ENCODE data around the gene ADAM33. TPM values are rescaled to one million over a fixed set of nuclear protein-coding genes. Genes with fewer than 3 reads are reported as not detected.

The ADAM33 gene, protein sequence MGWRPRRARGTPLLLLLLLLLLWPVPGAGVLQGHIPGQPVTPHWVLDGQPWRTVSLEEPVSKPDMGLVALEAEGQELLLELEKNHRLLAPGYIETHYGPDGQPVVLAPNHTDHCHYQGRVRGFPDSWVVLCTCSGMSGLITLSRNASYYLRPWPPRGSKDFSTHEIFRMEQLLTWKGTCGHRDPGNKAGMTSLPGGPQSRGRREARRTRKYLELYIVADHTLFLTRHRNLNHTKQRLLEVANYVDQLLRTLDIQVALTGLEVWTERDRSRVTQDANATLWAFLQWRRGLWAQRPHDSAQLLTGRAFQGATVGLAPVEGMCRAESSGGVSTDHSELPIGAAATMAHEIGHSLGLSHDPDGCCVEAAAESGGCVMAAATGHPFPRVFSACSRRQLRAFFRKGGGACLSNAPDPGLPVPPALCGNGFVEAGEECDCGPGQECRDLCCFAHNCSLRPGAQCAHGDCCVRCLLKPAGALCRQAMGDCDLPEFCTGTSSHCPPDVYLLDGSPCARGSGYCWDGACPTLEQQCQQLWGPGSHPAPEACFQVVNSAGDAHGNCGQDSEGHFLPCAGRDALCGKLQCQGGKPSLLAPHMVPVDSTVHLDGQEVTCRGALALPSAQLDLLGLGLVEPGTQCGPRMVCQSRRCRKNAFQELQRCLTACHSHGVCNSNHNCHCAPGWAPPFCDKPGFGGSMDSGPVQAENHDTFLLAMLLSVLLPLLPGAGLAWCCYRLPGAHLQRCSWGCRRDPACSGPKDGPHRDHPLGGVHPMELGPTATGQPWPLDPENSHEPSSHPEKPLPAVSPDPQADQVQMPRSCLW
- 4.9 and 7.3 TPM in 2 replicates for total RNA-seq (2014; rRNA removed; shearing (Covaris generic); ENCODE audit: low replicate concordance)

GRCh38 chr20:3681931-3682781, at the start of gene ADAM33:
TSS of gene ADAM33 (minus strand) at chr20:3682010. CDS start at chr20:3682004, 6 bp downstream.
- Histone ChIP-seq H3K36me3 (no peaks in the 10 kb centered on the region), H3K9me3 (no peaks in the 10 kb centered on the region), H3K4me3 (peak within 1 kb of the TSS; percentile 55), H3K27me3 (no peaks in the 10 kb centered on the region)
- peak; percentile 58 for DNase-seq

- H3K27me3 ChIP-seq: no peaks in the 10 kb centered on the region
Observed at GRCh38 chr20:3730803-3731672, 49.2 kb upstream of the ADAM33 start.

DNA sequence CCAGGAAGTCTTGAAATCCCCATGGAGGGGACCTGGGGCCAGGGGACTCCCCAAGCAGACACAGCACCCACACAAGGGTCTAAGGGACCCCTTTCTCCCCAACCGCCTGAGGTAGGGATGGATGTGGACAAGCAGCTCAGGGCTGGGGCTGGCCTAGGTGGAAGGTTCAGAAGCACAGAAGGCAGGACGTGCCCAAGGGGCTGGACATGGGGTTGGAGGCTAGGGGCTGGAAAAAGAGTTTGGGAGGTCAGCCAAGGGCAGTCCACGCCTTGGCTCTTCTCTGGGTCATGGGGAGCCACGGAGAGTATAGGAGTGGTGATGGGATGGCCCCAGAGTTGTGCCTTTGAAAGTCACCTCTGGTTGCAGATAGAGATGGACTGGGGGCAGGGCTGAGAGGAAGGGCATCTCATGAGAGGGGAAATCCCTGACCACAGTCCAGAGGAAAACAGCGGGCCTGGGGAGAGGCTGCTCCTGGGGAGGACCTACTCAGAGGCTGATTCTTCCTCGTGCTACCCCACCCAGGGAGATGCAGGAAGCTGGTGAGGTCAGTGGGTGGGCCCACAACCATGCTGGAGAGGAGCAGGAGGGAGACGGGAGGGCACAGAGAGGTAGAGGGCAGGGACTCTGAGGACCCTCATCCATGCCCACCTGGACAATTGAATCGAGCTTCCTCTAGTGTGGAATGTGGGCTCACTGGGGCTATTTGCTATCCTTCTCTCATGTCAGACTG, 48.2 kb upstream of the ADAM33 start:
- Histone ChIP-seq H3K9me3 (no peaks in the 10 kb centered on the region), H3K27me3 (no peaks in the 10 kb centered on the region), H3K36me3 (no peaks in the 10 kb centered on the region), H3K4me3 (no peak overlapping the region)
- DNase-seq: no peak

More at GRCh38 chr20:3730803-3731672, 49.2 kb upstream of the ADAM33 start:
- Histone ChIP-seq H3K36me3 (no peaks in the 10 kb centered on the region), H3K4me3 (no peak overlapping the region), H3K9me3 (no peaks in the 10 kb centered on the region)
- no peak for DNase-seq

GRCh38 chr20:3729378-3729777, 47.6 kb upstream of the ADAM33 start:
- Histone ChIP-seq H3K36me3 (no peaks in the 10 kb centered on the region), H3K27me3 (no peaks in the 10 kb centered on the region), H3K9me3 (no peaks in the 10 kb centered on the region), H3K4me3 (no peak overlapping the region)
- no peak for DNase-seq

DNA sequence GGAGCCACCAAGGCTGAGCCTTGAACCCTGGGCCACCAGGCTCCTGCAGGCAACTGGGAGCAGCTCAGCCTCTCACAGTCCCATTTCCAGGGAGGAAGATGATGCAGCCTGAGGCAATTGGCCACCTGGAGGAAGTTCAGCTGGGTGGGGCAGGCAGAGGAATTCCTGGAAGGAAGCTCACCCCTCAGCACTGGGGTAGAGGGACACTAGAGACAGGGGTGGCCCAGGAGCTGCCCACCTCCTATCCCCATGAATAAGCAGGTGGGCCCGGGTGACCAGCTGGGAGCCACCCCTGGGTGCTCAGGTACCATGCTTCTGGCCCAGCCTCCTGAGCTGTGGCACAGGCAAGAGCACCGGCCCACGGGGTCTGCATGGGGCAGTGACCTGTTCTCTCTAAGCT, 47.1 kb upstream of the ADAM33 start:
- DNase-seq: no peak
- H3K27me3 ChIP-seq: no peaks in the 10 kb centered on the region
- no peaks in the 10 kb centered on the region for H3K36me3 ChIP-seq
- no peak overlapping the region for H3K4me3 ChIP-seq
- H3K9me3 ChIP-seq: no peaks in the 10 kb centered on the region

DNA sequence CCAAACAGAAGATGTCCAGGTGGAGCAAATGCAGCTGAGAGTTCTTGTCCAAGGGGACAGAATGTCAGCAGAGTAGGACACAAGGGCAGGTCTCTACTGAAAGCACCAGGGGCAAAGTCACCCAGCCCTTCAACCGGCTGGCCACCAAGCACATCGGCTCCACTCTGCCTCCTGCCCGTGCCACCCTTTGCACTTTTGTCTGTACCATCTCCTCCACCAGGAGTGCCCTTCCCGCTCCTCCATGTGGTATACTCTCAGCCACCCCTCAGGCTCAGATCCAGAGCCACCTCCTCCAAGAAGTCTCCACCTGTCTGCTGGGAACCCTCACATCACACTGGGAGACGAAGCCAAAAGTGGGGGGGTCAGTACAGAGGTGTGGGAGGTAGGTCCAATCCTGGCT, 46.5 kb upstream of the ADAM33 start:
- no peaks in the 10 kb centered on the region for H3K27me3 ChIP-seq
- no peaks in the 10 kb centered on the region for H3K9me3 ChIP-seq
- H3K4me3 ChIP-seq: no peak overlapping the region
- no peaks in the 10 kb centered on the region for H3K36me3 ChIP-seq
- DNase-seq: no peak

- no peaks in the 10 kb centered on the region for H3K27me3 ChIP-seq
- no peaks in the 10 kb centered on the region for H3K36me3 ChIP-seq
- H3K4me3 ChIP-seq: peak overlapping the region; percentile 17; the same call in 1 of the 2 replicates
- peak; percentile 58 for DNase-seq
- no peaks in the 10 kb centered on the region for H3K9me3 ChIP-seq
Observed at GRCh38 chr20:3727401-3728021, 45.7 kb upstream of the ADAM33 start.

DNA sequence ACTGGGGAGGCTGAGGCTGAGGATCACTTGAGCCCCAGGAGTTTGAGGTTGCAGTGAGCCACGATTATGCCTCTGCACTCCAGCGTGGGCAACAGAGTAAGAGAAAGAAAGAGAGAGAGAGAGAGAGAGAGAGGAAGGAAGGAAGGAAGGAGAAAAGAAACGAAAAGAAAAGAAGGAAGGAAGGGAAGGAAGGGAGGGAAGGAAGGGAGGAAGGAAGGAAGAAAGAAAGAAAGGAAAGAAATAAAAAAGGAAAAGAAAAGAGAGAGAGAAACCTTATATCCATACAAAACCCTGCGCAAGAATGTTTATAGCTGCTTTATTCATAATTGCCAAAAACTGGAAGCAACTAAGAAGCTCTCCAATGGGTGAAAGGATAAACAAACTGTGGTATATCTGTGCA, 42.5 kb upstream of the ADAM33 start:
- no peaks in the 10 kb centered on the region for H3K36me3 ChIP-seq
- H3K4me3 ChIP-seq: no peak overlapping the region
- no peak for DNase-seq
- H3K9me3 ChIP-seq: no peaks in the 10 kb centered on the region
- H3K27me3 ChIP-seq: no peaks in the 10 kb centered on the region

DNA sequence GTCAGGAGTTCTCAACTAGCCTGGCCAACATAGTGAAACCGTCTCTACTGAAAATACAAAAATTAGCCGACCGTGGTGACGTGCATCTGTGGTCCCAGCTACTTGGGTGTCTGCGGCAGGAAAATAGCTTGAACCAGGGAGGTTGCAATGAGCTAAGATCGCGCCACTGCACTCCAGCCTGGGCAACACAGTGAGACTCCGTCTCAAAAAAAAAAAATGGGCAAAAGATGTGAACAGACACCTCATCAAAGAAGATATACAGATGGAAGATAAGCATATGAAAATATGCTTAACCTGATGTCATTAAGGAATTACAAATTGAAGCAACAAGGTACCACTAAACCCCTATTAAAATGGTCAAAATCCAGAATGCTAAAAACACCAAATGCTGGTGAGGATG, 41.5 kb upstream of the ADAM33 start:
- no peak for DNase-seq
- Histone ChIP-seq H3K36me3 (no peaks in the 10 kb centered on the region), H3K4me3 (no peak overlapping the region), H3K9me3 (no peaks in the 10 kb centered on the region), H3K27me3 (no peaks in the 10 kb centered on the region)

DNA sequence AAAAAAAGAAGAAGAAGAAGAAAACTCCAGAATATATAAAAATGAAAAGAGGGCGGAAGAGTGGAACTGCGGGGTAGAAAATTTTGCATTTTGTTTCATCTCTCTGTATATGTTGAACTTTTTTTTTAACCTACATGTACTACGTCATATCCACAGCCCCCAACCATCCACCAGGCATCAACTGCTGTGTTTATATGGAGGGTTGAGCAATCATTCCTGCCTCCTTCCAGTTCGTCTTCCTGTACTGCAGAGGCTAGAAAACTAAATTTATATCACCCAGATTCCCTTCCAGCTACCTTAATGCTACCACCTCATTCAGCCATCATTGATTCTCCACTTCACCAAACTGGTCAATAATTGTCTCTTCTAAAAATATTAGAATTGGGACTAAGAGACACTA, 40.1 kb upstream of the ADAM33 start:
- Histone ChIP-seq H3K36me3 (no peaks in the 10 kb centered on the region), H3K27me3 (no peaks in the 10 kb centered on the region), H3K9me3 (no peaks in the 10 kb centered on the region), H3K4me3 (no peak overlapping the region)
- no peak for DNase-seq

DNA sequence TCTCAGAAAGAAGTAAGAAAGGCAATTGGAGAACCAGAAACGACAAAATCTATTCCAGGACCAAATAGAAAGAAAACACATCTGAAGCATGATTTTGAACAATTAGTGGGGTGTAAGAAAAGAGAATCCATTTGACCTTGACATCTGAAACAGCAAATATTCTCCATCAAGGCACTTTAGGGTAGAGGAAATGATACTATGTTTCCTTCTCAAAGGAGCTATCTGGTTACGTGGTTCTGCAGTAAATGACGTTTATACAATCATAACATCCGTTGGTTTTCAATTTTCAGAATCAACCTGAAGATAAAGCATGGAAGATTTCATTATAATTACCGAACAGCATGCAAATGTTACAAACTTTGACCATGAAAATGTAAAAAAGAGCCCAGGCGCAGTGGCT, 38.8 kb upstream of the ADAM33 start:
- no peak for DNase-seq
- H3K27me3 ChIP-seq: no peaks in the 10 kb centered on the region
- H3K36me3 ChIP-seq: no peaks in the 10 kb centered on the region
- no peak overlapping the region for H3K4me3 ChIP-seq
- H3K9me3 ChIP-seq: no peaks in the 10 kb centered on the region

DNA sequence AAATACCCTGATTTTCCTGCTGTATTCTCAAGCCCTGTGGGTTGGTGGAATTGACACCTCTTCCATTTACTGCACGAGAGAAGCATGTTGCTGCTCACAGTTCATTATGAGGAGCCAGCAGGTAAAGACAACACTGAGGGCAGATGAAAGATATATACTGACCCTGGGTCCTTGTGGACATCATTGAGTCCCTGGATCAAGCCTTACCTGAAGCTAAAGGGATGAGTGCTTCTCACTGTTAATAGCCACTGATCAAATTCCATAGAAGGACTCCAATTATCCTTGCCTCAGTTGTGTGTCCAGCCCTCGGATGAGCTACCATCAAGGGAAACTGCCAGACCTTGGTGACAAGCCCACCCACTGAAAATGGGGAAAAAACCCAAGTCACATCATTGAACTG, 38.3 kb upstream of the ADAM33 start:
- Histone ChIP-seq H3K4me3 (no peak overlapping the region), H3K36me3 (no peaks in the 10 kb centered on the region), H3K27me3 (no peaks in the 10 kb centered on the region), H3K9me3 (no peaks in the 10 kb centered on the region)
- no peak for DNase-seq

DNA sequence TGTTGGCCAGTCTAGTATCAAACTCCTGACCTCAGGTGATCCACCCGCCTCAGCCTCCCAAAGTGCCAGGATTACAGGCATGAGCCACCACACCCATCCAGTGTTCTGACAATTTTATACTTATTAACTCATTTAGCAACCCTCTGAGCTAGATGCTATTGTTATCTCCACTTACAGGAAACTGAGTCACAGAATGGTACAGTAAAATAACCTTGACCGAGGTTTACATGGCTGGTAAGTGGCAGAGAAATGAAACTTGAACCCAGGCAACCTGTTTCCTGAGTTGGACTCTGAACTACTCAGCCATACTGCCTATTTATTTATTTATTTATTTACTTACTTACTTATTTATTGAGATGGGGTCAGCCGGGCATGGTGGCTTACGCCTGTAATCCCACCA, 37.2 kb upstream of the ADAM33 start:
- no peak overlapping the region for H3K4me3 ChIP-seq
- no peak for DNase-seq
- no peaks in the 10 kb centered on the region for H3K36me3 ChIP-seq
- no peaks in the 10 kb centered on the region for H3K27me3 ChIP-seq
- H3K9me3 ChIP-seq: no peaks in the 10 kb centered on the region

- peak; percentile 38 for DNase-seq
- no peaks in the 10 kb centered on the region for H3K36me3 ChIP-seq
- H3K9me3 ChIP-seq: no peaks in the 10 kb centered on the region
- no peak overlapping the region for H3K4me3 ChIP-seq
- H3K27me3 ChIP-seq: no peaks in the 10 kb centered on the region
Observed at GRCh38 chr20:3716195-3716834, 34.5 kb upstream of the ADAM33 start.

DNA sequence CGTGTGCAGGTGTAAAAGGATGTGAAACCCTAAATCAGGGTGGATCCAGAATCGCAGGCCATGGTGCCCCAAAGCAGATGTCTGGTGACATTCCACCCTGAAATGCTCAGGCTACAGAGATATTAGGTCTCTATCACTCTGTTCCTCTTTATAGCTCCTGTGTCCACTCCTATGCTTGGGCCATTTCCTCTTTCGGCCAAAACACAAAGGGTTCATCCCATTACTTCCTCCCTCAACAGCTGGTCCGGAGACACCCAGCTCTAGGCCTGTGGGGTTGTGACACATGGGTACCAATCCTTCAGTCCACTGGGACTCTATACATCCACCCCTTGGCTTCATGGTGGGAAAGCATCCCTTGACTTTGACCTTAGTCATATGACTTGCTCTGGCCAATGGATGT, 32.3 kb upstream of the ADAM33 start:
- no peaks in the 10 kb centered on the region for H3K9me3 ChIP-seq
- no peaks in the 10 kb centered on the region for H3K36me3 ChIP-seq
- no peak for DNase-seq
- H3K4me3 ChIP-seq: no peak overlapping the region
- H3K27me3 ChIP-seq: no peaks in the 10 kb centered on the region
